ENCODE measurements around the gene CENPN.

DNA sequence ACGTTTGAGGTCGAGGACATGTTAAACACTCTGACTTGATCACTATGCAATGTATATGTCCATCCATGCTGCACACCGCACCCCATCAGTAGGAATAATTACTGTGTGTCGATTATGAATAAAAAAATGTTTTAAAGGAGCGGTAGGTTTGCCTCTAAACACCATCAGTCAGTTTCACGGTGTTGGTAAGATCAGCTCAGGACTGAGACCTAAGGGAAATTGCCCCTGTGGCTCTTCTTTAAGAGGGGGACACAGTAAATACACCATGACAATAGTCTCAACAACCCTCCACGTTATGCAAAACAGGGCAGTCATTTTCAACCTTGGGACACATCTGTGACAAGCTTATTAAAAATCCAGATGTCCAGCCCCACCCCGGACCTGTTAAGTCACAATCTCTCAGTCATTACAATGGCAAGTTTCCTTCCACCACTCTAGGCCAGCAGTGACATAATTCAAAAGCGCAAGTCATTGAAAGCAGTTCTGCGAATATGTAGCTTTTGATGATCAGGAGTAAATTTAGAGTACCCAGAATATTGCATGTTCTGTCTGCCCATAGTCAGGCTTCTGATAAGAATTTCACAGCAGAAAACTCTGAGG is 29.8 kb downstream of the CENPN start:
- TF ChIP-seq, protein P1, sequence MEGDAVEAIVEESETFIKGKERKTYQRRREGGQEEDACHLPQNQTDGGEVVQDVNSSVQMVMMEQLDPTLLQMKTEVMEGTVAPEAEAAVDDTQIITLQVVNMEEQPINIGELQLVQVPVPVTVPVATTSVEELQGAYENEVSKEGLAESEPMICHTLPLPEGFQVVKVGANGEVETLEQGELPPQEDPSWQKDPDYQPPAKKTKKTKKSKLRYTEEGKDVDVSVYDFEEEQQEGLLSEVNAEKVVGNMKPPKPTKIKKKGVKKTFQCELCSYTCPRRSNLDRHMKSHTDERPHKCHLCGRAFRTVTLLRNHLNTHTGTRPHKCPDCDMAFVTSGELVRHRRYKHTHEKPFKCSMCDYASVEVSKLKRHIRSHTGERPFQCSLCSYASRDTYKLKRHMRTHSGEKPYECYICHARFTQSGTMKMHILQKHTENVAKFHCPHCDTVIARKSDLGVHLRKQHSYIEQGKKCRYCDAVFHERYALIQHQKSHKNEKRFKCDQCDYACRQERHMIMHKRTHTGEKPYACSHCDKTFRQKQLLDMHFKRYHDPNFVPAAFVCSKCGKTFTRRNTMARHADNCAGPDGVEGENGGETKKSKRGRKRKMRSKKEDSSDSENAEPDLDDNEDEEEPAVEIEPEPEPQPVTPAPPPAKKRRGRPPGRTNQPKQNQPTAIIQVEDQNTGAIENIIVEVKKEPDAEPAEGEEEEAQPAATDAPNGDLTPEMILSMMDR (IDR thresholded peaks at IDR 0.05), result no peak
- TF ChIP-seq ZFX (IDR thresholded peaks at IDR 0.05; ENCODE audit: borderline replicate concordance), result no peak

All from 22Rv1 (cell line).